ENCODE measurements around the gene HAPLN3. TPM values are rescaled to one million over a fixed set of nuclear protein-coding genes. Genes with fewer than 3 reads are reported as not detected.

The HAPLN3 gene
- total RNA-seq, 1 donor from 2014 or later, result 16.8 TPM

- no peak for TF ChIP-seq CTCF (IDR thresholded peaks at IDR 0.05; ENCODE audit: insufficient read depth, low read length, poor library complexity, severe bottlenecking)
- Histone ChIP-seq H3K4me3 (ENCODE audit: low read depth, low read length) (no peak overlapping the region), H3K27me3 (ENCODE audit: control insufficient read depth, insufficient read depth, low read length) (no peaks in the 10 kb centered on the region), H3K36me3 (ENCODE audit: control insufficient read depth, insufficient read depth, low read length) (no peaks in the 10 kb centered on the region)
- no peak for DNase-seq (ENCODE audit: low read depth)
Measured at GRCh38 chr15:88843334-88843733, 52.0 kb downstream of the HAPLN3 start.

DNA sequence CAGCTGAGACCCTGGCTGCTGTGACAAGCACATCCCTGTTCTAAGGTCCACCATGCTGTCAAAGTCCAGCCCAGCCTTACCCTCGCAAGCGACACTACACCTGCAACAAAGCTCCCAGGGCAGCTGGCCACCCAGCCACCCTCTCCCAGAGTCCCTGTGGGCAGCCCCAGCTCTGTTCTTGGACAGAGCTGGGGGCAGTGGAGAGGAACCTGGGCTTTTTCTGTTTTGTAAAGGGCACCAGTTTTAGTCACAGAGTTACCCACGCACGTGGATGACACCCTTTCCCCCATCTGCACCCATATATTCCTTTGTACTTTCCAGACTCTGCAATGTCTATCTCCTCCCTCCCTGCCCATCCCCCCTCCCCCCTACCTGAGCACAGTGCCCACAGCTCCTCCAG, 53.2 kb downstream of the HAPLN3 start:
- DNase-seq (ENCODE audit: low read depth), result no peak
- no peak overlapping the region for H3K4me3 ChIP-seq (ENCODE audit: low read depth, low read length)
- no peaks in the 10 kb centered on the region for H3K27me3 ChIP-seq (ENCODE audit: control insufficient read depth, insufficient read depth, low read length)
- TF ChIP-seq CTCF (IDR thresholded peaks at IDR 0.05; ENCODE audit: insufficient read depth, low read length, poor library complexity, severe bottlenecking), result no peak
- no peaks in the 10 kb centered on the region for H3K36me3 ChIP-seq (ENCODE audit: control insufficient read depth, insufficient read depth, low read length)

GRCh38 chr15:88841236-88841635, 54.1 kb downstream of the HAPLN3 start:
- no peak for TF ChIP-seq CTCF (IDR thresholded peaks at IDR 0.05; ENCODE audit: insufficient read depth, low read length, poor library complexity, severe bottlenecking)
- H3K4me3 ChIP-seq (ENCODE audit: low read depth, low read length), result no peak overlapping the region
- H3K27me3 ChIP-seq (ENCODE audit: control insufficient read depth, insufficient read depth, low read length), result no peaks in the 10 kb centered on the region
- no peak for DNase-seq (ENCODE audit: low read depth)
- no peaks in the 10 kb centered on the region for H3K36me3 ChIP-seq (ENCODE audit: control insufficient read depth, insufficient read depth, low read length)

DNA sequence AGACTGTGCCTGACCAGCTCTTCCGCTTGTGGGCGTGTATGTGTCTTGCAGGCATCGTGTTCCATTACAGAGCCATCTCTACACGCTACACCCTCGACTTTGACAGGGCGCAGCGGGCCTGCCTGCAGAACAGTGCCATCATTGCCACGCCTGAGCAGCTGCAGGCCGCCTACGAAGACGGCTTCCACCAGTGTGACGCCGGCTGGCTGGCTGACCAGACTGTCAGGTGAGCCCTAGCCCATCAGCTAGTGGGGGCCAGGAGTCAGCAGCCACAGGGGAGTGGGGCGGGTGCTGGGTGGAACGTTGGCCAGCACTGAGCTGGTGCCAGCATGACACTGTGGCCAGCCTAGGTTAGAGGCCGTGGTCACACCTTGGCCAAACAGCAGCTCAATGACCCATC, 55.4 kb downstream of the HAPLN3 start:
- H3K4me3 ChIP-seq (ENCODE audit: low read depth, low read length), result no peak overlapping the region
- no peak for TF ChIP-seq CTCF (IDR thresholded peaks at IDR 0.05; ENCODE audit: insufficient read depth, low read length, poor library complexity, severe bottlenecking)
- no peaks in the 10 kb centered on the region for H3K36me3 ChIP-seq (ENCODE audit: control insufficient read depth, insufficient read depth, low read length)
- no peaks in the 10 kb centered on the region for H3K27me3 ChIP-seq (ENCODE audit: control insufficient read depth, insufficient read depth, low read length)
- DNase-seq (ENCODE audit: low read depth), result no peak

DNA sequence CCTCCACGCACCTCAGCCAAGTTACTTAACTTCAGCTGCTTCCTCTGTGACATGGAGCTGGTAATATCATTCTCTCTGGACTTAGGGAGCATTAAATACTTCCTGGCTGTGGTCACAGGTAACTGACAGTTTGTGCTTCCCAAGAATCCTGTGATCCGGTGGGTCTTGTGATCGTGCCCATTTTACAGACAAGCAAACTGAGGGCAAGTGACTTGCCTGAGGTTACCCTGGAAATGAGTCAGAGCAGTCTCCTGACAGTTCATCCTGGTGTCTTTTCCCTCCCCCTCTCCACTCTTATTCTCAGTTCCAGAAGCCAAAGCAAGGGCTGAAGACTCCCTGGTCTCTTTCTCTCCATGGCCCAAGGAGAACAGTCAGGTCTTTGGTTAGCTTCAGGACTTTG, 56.2 kb downstream of the HAPLN3 start:
- H3K4me3 ChIP-seq (ENCODE audit: low read depth, low read length), result no peak overlapping the region
- no peaks in the 10 kb centered on the region for H3K27me3 ChIP-seq (ENCODE audit: control insufficient read depth, insufficient read depth, low read length)
- DNase-seq (ENCODE audit: low read depth), result no peak
- H3K36me3 ChIP-seq (ENCODE audit: control insufficient read depth, insufficient read depth, low read length), result no peaks in the 10 kb centered on the region
- no peak for TF ChIP-seq CTCF (IDR thresholded peaks at IDR 0.05; ENCODE audit: insufficient read depth, low read length, poor library complexity, severe bottlenecking)

DNA sequence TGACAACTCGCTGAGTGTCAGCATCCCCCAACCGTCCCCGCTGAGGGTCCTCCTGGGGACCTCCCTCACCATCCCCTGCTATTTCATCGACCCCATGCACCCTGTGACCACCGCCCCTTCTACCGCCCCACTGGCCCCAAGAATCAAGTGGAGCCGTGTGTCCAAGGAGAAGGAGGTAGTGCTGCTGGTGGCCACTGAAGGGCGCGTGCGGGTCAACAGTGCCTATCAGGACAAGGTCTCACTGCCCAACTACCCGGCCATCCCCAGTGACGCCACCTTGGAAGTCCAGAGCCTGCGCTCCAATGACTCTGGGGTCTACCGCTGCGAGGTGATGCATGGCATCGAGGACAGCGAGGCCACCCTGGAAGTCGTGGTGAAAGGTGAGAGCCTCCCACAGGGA, 56.7 kb downstream of the HAPLN3 start:
- Histone ChIP-seq H3K4me3 (ENCODE audit: low read depth, low read length) (no peak overlapping the region), H3K36me3 (ENCODE audit: control insufficient read depth, insufficient read depth, low read length) (no peaks in the 10 kb centered on the region), H3K27me3 (ENCODE audit: control insufficient read depth, insufficient read depth, low read length) (no peaks in the 10 kb centered on the region)
- TF ChIP-seq CTCF (IDR thresholded peaks at IDR 0.05; ENCODE audit: insufficient read depth, low read length, poor library complexity, severe bottlenecking), result no peak
- DNase-seq (ENCODE audit: low read depth), result no peak

Data from kidney epithelial cell (primary cell).